ENCODE results near the gene MFAP3. TPM values are rescaled to one million over a fixed set of nuclear protein-coding genes. Genes with fewer than 3 reads are reported as not detected.

Gene MFAP3
- total and polyA plus RNA-seq, 2 of the 13 experiments (the other 11 are each of a cell fraction or from before 2014, with no cell fraction given): 12.1 to 28.3 TPM

GRCh38 chr5:154103233-154103632 is 64.5 kb downstream of the MFAP3 start:
- ChIA-PET CTCF (ENCODE audit: low intra/inter-chr PET ratio, low total read pairs) (no interaction called here), POLR2A (no interaction called here)
- Histone ChIP-seq H3K9me3 (ENCODE audit: low read length) (no peaks in the 10 kb centered on the region), H3K9ac (ENCODE audit: insufficient read depth, low read depth, low read length) (no peak overlapping the region), H3K27me3 (ENCODE audit: control insufficient read depth in 1 of 2, insufficient read depth in 2 of 2, low read length in 2 of 2) (no peaks in the 10 kb centered on the region), H2AFZ (ENCODE audit: low read length) (no peak overlapping the region), H3K36me3 (replicated peaks in 1 of 2; ENCODE audit: control insufficient read depth in 1 of 2, insufficient read depth in 2 of 2, low read length in 2 of 2) (no peaks in the 10 kb centered on the region), H3K79me2 (ENCODE audit: insufficient read depth, low read length) (no peaks in the 10 kb centered on the region), H3K4me3 (replicated peaks in 1 of 3; ENCODE audit: insufficient read depth in 1 of 3, low read depth in 2 of 3, low read length in 3 of 3) (no peak overlapping the region), H3K4me1 (ENCODE audit: insufficient read depth, low read length) (no peaks in the 10 kb centered on the region), H3K27ac (ENCODE audit: extremely low read length, insufficient read depth, low read length) (no peak overlapping the region), H3K4me2 (ENCODE audit: low read depth, low read length) (no peak overlapping the region), H4K20me1 (ENCODE audit: insufficient read depth, low read length) (no peaks in the 10 kb centered on the region)
- DNase-seq (ENCODE audit: low spot score): no peak
- TF ChIP-seq HNRNPL (IDR thresholded peaks at IDR 0.05; ENCODE audit: low read depth, low read length) (no peak), SYNCRIP (IDR thresholded peaks at IDR 0.05; ENCODE audit: insufficient read depth, low read depth, low read length) (no peak), ZC3H4 (CRISPR knock-in tag; IDR thresholded peaks at IDR 0.05; ENCODE audit: borderline replicate concordance) (no peak), ZNF232 (CRISPR knock-in tag; IDR thresholded peaks at IDR 0.05; ENCODE audit: borderline replicate concordance) (no peak), ZNF264 (CRISPR knock-in tag; IDR thresholded peaks at IDR 0.05) (no peak), REST (IDR thresholded peaks at IDR 0.05; ENCODE audit: borderline replicate concordance in 1 of 2, low read depth in 1 of 2, low read length in 2 of 2) (no peak), CCDC6 (CRISPR knock-in tag; IDR thresholded peaks at IDR 0.05) (no peak), FOXO1 (CRISPR knock-in tag; IDR thresholded peaks at IDR 0.05) (no peak), ZNF75D (CRISPR knock-in tag; IDR thresholded peaks at IDR 0.05; ENCODE audit: borderline replicate concordance) (no peak)
- intact Hi-C loops (cut with micrococcal nuclease; ENCODE audit: unreplicated experiment) (no loop called here), in situ Hi-C loops (cut with HindIII; ENCODE audit: extremely low pct_ligation_motif_present, low pct_unique_long_range_greater_than_20kb) (no loop called here)
- ATAC-seq: no peak
- WGBS (ENCODE audit: low lambda C conversion rate): 0% methylated on average over 2 of the region's 4 CpGs
- FAIRE-seq: no peak
- no TSS peak for BruUV-seq (replicated peaks)

Other genes with a start within 250 kb of the MFAP3 start
- 11.4 and 17.4 TPM in 2 replicates for gene FAM114A2, start 57 bp upstream of the MFAP3 start, total RNA-seq (2016; rRNA removed; fragmentation: Illumina TruSeq; extraction: Trizol)
- 4.8 and 6.9 TPM in 2 replicates for gene FAM114A2, start 57 bp upstream of the MFAP3 start, polyA plus RNA-seq (2011; rRNA removed)
- gene GALNT10, start 151.8 kb downstream of the MFAP3 start, total RNA-seq (2016; rRNA removed; fragmentation: Illumina TruSeq; extraction: Trizol): 6.2 and 8.1 TPM in 2 replicates
- 11.2 and 12.0 TPM in 2 replicates for gene GALNT10, start 151.8 kb downstream of the MFAP3 start, polyA plus RNA-seq (2011; rRNA removed)